ENCODE results near the gene PPP2R3A. TPM values are rescaled to one million over a fixed set of nuclear protein-coding genes. Genes with fewer than 3 reads are reported as not detected.

Gene PPP2R3A
- total and polyA plus RNA-seq, 2 experiments from 2014 or later = 6.4 to 15.2 TPM

DNA sequence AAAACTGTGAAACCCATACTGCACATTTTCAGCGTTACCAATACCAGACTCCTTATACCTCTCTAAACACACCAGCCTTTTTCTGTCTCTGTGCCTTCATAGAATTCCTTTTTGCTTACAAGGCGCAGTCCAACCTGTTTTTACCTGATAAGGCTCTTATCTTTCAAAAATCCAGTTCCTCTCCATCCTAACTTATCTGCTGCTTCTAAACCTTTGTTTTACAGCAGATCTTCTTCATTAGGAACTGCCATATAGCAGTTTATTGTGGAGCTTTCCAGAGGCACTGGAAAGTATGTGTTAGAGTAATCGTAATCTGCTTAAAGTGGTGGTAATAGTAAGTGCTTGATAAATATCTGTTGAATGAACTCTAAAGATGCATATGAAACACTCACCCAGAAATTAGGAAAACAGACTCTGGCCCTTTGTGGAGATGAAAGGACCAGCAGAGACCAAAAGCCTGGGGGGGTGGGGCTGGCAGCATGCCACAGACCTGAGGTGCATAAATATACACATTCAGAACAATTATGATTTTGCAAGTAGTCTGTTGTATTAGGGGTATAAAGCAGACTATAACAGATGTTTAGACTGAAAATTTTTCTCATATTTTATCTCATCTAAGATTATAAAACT lies 29.3 kb downstream of the PPP2R3A start:
- no peak for ATAC-seq
- H3K9me2 ChIP-seq (ENCODE audit: insufficient read depth) = no peaks in the 10 kb centered on the region
- H3K27ac Mint-ChIP-seq = no peak overlapping the region
- no peak for DNase-seq (ENCODE audit: low spot score)
- no peak overlapping the region for H3K4me2 ChIP-seq
- peaks cover 15% of the 10 kb centered on the region for H3K4me1 Mint-ChIP-seq
- no peaks in the 10 kb centered on the region for H3K36me3 ChIP-seq (ENCODE audit: insufficient read depth)
- H3K9me3 Mint-ChIP-seq = no peaks in the 10 kb centered on the region
- H3K4me1 ChIP-seq (ENCODE audit: insufficient read depth) = peaks cover 17% of the 10 kb centered on the region; the same call in 1 of the 2 replicates
- no peaks in the 10 kb centered on the region for H3K27me3 ChIP-seq (ENCODE audit: insufficient read depth)
- H3K4me3 ChIP-seq = no peak overlapping the region
- H3K36me3 Mint-ChIP-seq (ENCODE audit: low read depth) = no peaks in the 10 kb centered on the region
- 0 out of 2 replicates have a peak, but pooled peaks cover 4% of the 10 kb centered on the region for H4K20me1 ChIP-seq (replicated peaks; ENCODE audit: insufficient read depth)
- no peaks in the 10 kb centered on the region for H3K27me3 Mint-ChIP-seq (ENCODE audit: insufficient read depth, low read depth, poor library complexity)
- peaks cover 15% of the 10 kb centered on the region; the same call in 1 of the 2 replicates for H3K79me2 ChIP-seq (replicated peaks; ENCODE audit: insufficient read depth)
- no peak overlapping the region for H2AFZ ChIP-seq
- no peak overlapping the region for H3K4me3 Mint-ChIP-seq
- TF ChIP-seq ZNF462 (CRISPR knock-in tag; IDR thresholded peaks at IDR 0.05) (no peak), JUNB (IDR thresholded peaks at IDR 0.05; ENCODE audit: unreplicated experiment) (no peak), NANOG (IDR thresholded peaks at IDR 0.05; ENCODE audit: borderline replicate concordance) (no peak), POLR2AphosphoS5 (IDR thresholded peaks at IDR 0.05; ENCODE audit: low read depth) (no peak), CREB1 (CRISPR knock-in tag; IDR thresholded peaks at IDR 0.05; ENCODE audit: low read depth) (no peak), STAT1 (IDR thresholded peaks at IDR 0.05; ENCODE audit: unreplicated experiment) (no peak), REST (IDR thresholded peaks at IDR 0.05; ENCODE audit: unreplicated experiment) (no peak), EZH2 (IDR thresholded peaks at IDR 0.05; ENCODE audit: low read depth, unreplicated experiment) (no peak), EZH2phosphoT487 (IDR thresholded peaks at IDR 0.05; ENCODE audit: unreplicated experiment) (no peak), ETS1 (IDR thresholded peaks at IDR 0.05) (no peak)
- H3F3A ChIP-seq (replicated peaks; ENCODE audit: low read depth) = no peaks in the 10 kb centered on the region
- no peak overlapping the region for H3K27ac ChIP-seq (ENCODE audit: low read depth)
